Measurements from ENCODE around the gene PPARG. TPM values are rescaled to one million over a fixed set of nuclear protein-coding genes. Genes with fewer than 3 reads are reported as not detected.

PPARG gene
- total and polyA plus RNA-seq, 4 donors: 8.3 to 41.4 (median 26.2) TPM

DNA sequence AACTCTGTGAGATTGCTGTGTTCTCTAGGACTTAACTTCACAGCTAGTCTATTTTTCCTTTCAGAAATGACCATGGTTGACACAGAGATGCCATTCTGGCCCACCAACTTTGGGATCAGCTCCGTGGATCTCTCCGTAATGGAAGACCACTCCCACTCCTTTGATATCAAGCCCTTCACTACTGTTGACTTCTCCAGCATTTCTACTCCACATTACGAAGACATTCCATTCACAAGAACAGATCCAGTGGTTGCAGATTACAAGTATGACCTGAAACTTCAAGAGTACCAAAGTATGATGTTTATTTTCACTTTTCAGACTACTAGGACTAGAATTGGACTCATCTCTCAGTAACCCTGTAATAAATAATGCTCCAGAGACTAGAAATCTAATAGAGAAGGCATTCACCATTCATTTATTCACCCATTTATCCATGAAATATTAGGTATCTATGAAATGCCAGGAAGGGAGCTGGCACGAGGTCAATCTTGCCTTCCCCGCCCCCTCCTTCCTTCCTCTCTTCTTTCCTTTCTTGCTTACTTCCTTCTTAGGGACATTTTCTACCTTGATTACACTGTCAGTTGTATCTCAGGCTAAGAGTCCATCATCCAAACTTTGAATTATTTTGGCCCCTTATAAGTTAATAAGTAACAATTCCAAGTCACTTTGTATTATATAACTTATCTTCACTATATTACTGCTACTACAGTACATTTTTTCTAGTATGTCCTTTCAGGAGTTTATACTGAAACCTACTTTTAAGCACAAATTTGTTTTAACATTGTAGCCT is 91.0 kb downstream of the PPARG start:
- no peak overlapping the region for H3K4me3 ChIP-seq
- no peaks in the 10 kb centered on the region for H3K36me3 ChIP-seq (ENCODE audit: control insufficient read depth in 4 of 4, insufficient read depth in 4 of 4, low read length in 4 of 4)
- WGBS, 2 donors: 67 to 70% methylated on average over 5 of the region's 5 CpGs
- H3K9ac ChIP-seq (ENCODE audit: insufficient read depth in 1 of 2, low read length in 2 of 2): no peak overlapping the region
- DNase-seq: no peak
- no peaks in the 10 kb centered on the region for H3K27me3 ChIP-seq (ENCODE audit: control insufficient read depth in 3 of 3, insufficient read depth in 3 of 3, low read length in 2 of 3)
- no peaks in the 10 kb centered on the region for H3K9me3 ChIP-seq (ENCODE audit: control insufficient read depth in 4 of 4, insufficient read depth in 3 of 4, low read length in 3 of 4)
- H3K4me1 ChIP-seq (ENCODE audit: control insufficient read depth in 5 of 5, insufficient read depth in 5 of 5, low read length in 5 of 5): peaks cover 0 to 2% (median 0%) of the 10 kb centered on the region in 5 donors
- no peak overlapping the region for H3K27ac ChIP-seq (ENCODE audit: low read depth in 1 of 2, low read length in 1 of 2)
- ATAC-seq (ENCODE audit: insufficient read depth, low FRiP score): no peak
- TF ChIP-seq, protein P1, sequence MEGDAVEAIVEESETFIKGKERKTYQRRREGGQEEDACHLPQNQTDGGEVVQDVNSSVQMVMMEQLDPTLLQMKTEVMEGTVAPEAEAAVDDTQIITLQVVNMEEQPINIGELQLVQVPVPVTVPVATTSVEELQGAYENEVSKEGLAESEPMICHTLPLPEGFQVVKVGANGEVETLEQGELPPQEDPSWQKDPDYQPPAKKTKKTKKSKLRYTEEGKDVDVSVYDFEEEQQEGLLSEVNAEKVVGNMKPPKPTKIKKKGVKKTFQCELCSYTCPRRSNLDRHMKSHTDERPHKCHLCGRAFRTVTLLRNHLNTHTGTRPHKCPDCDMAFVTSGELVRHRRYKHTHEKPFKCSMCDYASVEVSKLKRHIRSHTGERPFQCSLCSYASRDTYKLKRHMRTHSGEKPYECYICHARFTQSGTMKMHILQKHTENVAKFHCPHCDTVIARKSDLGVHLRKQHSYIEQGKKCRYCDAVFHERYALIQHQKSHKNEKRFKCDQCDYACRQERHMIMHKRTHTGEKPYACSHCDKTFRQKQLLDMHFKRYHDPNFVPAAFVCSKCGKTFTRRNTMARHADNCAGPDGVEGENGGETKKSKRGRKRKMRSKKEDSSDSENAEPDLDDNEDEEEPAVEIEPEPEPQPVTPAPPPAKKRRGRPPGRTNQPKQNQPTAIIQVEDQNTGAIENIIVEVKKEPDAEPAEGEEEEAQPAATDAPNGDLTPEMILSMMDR (IDR thresholded peaks at IDR 0.05; ENCODE audit: control extremely low read depth, extremely low read depth): no peak

DNA sequence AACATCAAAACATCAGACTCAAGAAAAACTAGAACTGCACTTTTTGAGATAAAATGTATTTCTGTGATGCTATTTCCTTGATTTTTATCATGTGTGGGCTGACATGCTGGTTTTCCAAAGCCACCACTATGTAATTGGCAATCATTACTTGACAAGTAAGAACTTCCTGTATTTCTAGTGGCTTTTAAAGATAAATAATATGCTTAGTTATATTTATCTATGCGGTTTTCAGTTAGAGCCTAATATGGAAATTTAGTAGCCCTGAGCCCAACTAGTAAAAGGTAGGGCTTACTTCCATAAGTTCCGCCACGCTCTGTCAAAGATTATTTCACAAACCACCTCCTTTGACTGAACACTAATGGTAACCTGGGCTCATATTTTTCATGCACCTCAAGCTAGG is 91.6 kb downstream of the PPARG start:
- 44 to 59% methylated on average over 3 of the region's 3 CpGs for WGBS, 2 donors
- Histone ChIP-seq H3K9me3 (ENCODE audit: control insufficient read depth in 4 of 4, insufficient read depth in 3 of 4, low read length in 3 of 4) (no peaks in the 10 kb centered on the region), H3K4me1 (ENCODE audit: control insufficient read depth in 5 of 5, insufficient read depth in 5 of 5, low read length in 5 of 5) (peaks cover 0 to 2% (median 0%) of the 10 kb centered on the region in 5 donors), H3K4me3 (no peak overlapping the region), H3K27me3 (ENCODE audit: control insufficient read depth in 3 of 3, insufficient read depth in 3 of 3, low read length in 2 of 3) (no peaks in the 10 kb centered on the region), H3K27ac (ENCODE audit: low read depth in 1 of 2, low read length in 1 of 2) (no peak overlapping the region), H3K9ac (ENCODE audit: insufficient read depth in 1 of 2, low read length in 2 of 2) (no peak overlapping the region), H3K36me3 (ENCODE audit: control insufficient read depth in 4 of 4, insufficient read depth in 4 of 4, low read length in 4 of 4) (no peaks in the 10 kb centered on the region)
- no peak for DNase-seq
- ATAC-seq (ENCODE audit: insufficient read depth, low FRiP score): no peak
- TF ChIP-seq, protein P1 (IDR thresholded peaks at IDR 0.05; ENCODE audit: control extremely low read depth, extremely low read depth): no peak

DNA sequence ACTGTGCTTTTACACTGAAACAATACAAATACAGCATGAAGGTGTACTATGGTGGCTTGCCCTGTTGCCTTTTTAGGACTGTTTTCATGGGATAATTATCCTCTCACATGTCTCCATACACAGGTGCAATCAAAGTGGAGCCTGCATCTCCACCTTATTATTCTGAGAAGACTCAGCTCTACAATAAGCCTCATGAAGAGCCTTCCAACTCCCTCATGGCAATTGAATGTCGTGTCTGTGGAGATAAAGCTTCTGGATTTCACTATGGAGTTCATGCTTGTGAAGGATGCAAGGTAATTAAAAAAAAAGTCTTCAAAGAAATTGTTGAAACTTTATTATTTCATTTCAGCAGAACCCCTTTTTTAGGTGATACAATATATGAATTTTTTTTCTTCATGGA is 92.3 kb downstream of the PPARG start:
- no peak for DNase-seq
- no peak overlapping the region for H3K27ac ChIP-seq (ENCODE audit: low read depth in 1 of 2, low read length in 1 of 2)
- H3K9me3 ChIP-seq (ENCODE audit: control insufficient read depth in 4 of 4, insufficient read depth in 3 of 4, low read length in 3 of 4): no peaks in the 10 kb centered on the region
- 93 to 94% methylated on average over 1 of the region's 1 CpG for WGBS, 2 donors
- no peak overlapping the region for H3K9ac ChIP-seq (ENCODE audit: insufficient read depth in 1 of 2, low read length in 2 of 2)
- H3K4me1 ChIP-seq (ENCODE audit: control insufficient read depth in 5 of 5, insufficient read depth in 5 of 5, low read length in 5 of 5): peaks cover 0 to 2% (median 0%) of the 10 kb centered on the region in 5 donors
- no peaks in the 10 kb centered on the region for H3K27me3 ChIP-seq (ENCODE audit: control insufficient read depth in 3 of 3, insufficient read depth in 3 of 3, low read length in 2 of 3)
- no peak for ATAC-seq (ENCODE audit: insufficient read depth, low FRiP score)
- no peaks in the 10 kb centered on the region for H3K36me3 ChIP-seq (ENCODE audit: control insufficient read depth in 4 of 4, insufficient read depth in 4 of 4, low read length in 4 of 4)
- H3K4me3 ChIP-seq: no peak overlapping the region
- TF ChIP-seq, protein P1 (IDR thresholded peaks at IDR 0.05; ENCODE audit: control extremely low read depth, extremely low read depth): no peak

Measured in lung (tissue), 12 donors.